Activated CD4-positive, alpha-beta memory T cell treated with anti-CD3 and anti-CD28 coated beads for 36 hours (primary cell): ENCODE data around the gene CPXM1. TPM values are rescaled to one million over a fixed set of nuclear protein-coding genes. Genes with fewer than 3 reads are reported as not detected.

Source experiments
- CTCF ChIA-PET: fragments of 350-600 bp; sonication (Branson Sonifier 250); formaldehyde crosslinking; loops from one replicate; lab custom pipeline; 2021; ENCODE audit warnings: antibody characterized with exemption, inconsistent platforms; lab: Charles Lee
- POLR2A ChIA-PET: fragments of 350-600 bp; sonication (Branson Sonifier 250); formaldehyde crosslinking; loops from one replicate; lab custom pipeline; 2021; ENCODE audit warnings: antibody characterized with exemption; lab: Charles Lee
- DNase-seq: peaks from one replicate; pipeline ENCODE4 v3.0.0-alpha.2; 2020
- H3K27ac Mint-ChIP-seq: one replicate; pipeline ENCODE4 v1.8.0; 2021; ENCODE audit warnings: mixed read lengths
- H3K27me3 Mint-ChIP-seq: one replicate; pipeline ENCODE4 v1.8.0; 2021; ENCODE audit warnings: mixed read lengths
- H3K36me3 Mint-ChIP-seq: one replicate; pipeline ENCODE4 v1.8.0; 2021; ENCODE audit warnings: mixed read lengths
- H3K4me1 Mint-ChIP-seq: one replicate; pipeline ENCODE4 v1.8.0; 2021; ENCODE audit warnings: low read depth, mixed read lengths
- H3K4me3 Mint-ChIP-seq: one replicate; pipeline ENCODE4 v1.8.0; 2021; ENCODE audit warnings: mild to moderate bottlenecking, mixed read lengths
- H3K9me3 Mint-ChIP-seq: one replicate; pipeline ENCODE4 v1.8.0; 2021; ENCODE audit warnings: mixed read lengths
- intact Hi-C: fragments of 100-400 bp; cut with micrococcal nuclease; formaldehyde crosslinking; loops from one replicate; pipeline ENCODE4 v1.15.1; 2023
- total RNA-seq, 2 experiments: library from RNA; stranded (reverse); gene quantifications; one replicate each; pipeline ENCODE4 v1.2.3, GENCODE V29; 2021

The CPXM1 gene
- total RNA-seq, 2 experiments from 2014 or later: 2.3 to 2.9 TPM

- intact Hi-C loops: no loop called here
- H3K27ac Mint-ChIP-seq: no peak overlapping the region
- no peak overlapping the region for H3K4me3 Mint-ChIP-seq
- no peaks in the 10 kb centered on the region for H3K36me3 Mint-ChIP-seq
- H3K9me3 Mint-ChIP-seq: no peaks in the 10 kb centered on the region
- POLR2A ChIA-PET: no interaction called here
- H3K27me3 Mint-ChIP-seq: peaks cover 49% of the 10 kb centered on the region
- H3K4me1 Mint-ChIP-seq: peaks cover 16% of the 10 kb centered on the region
- CTCF ChIA-PET: interaction anchor here (0.7 to 1.1 kb wide), 2 partner anchors 44 to 45 kb away, joined by 3 read pairs; no protein-coding TSS in a partner anchor
- DNase-seq: no peak
Observed at GRCh38 chr20:2798095-2798805, 2.2 kb downstream of the CPXM1 start.

- intact Hi-C loops: no loop called here
- Mint-ChIP-seq H3K27me3 (peaks cover 46% of the 10 kb centered on the region), H3K4me1 (peaks cover 16% of the 10 kb centered on the region), H3K4me3 (no peak overlapping the region), H3K27ac (no peak overlapping the region), H3K36me3 (no peaks in the 10 kb centered on the region), H3K9me3 (no peaks in the 10 kb centered on the region)
- CTCF ChIA-PET: interaction anchor here (1.1 kb wide), 1 partner anchor 43 kb away, joined by 3 read pairs; no protein-coding TSS in a partner anchor
- no peak for DNase-seq
- POLR2A ChIA-PET: no interaction called here
Observed at GRCh38 chr20:2797136-2797983, 3.1 kb downstream of the CPXM1 start.

- Mint-ChIP-seq H3K4me3 (no peak overlapping the region), H3K4me1 (peaks cover 13% of the 10 kb centered on the region), H3K36me3 (no peaks in the 10 kb centered on the region), H3K27me3 (peaks cover 50% of the 10 kb centered on the region), H3K9me3 (no peaks in the 10 kb centered on the region), H3K27ac (no peak overlapping the region)
- ChIA-PET POLR2A (no interaction called here), CTCF (no interaction called here)
- DNase-seq: no peak
- intact Hi-C loops: no loop called here
Observed at GRCh38 chr20:2796011-2796660, 4.3 kb downstream of the CPXM1 start.

- H3K9me3 Mint-ChIP-seq: no peaks in the 10 kb centered on the region
- CTCF ChIA-PET: no interaction called here
- no peak overlapping the region for H3K27ac Mint-ChIP-seq
- POLR2A ChIA-PET: no interaction called here
- no peaks in the 10 kb centered on the region for H3K36me3 Mint-ChIP-seq
- peaks cover 8% of the 10 kb centered on the region for H3K4me1 Mint-ChIP-seq
- DNase-seq: no peak
- H3K4me3 Mint-ChIP-seq: no peak overlapping the region
- H3K27me3 Mint-ChIP-seq: peaks cover 47% of the 10 kb centered on the region
- intact Hi-C loops: no loop called here
Observed at GRCh38 chr20:2795451-2795850, 5.0 kb downstream of the CPXM1 start.

GRCh38 chr20:2794866-2795447 is 5.5 kb downstream of the CPXM1 start:
- Mint-ChIP-seq H3K4me3 (no peak overlapping the region), H3K9me3 (no peaks in the 10 kb centered on the region), H3K27me3 (peaks cover 46% of the 10 kb centered on the region), H3K27ac (no peak overlapping the region), H3K4me1 (peaks cover 5% of the 10 kb centered on the region), H3K36me3 (no peaks in the 10 kb centered on the region)
- CTCF ChIA-PET: no interaction called here
- POLR2A ChIA-PET: no interaction called here
- intact Hi-C loops: no loop called here
- no peak for DNase-seq

GRCh38 chr20:2794202-2794748 is 6.2 kb downstream of the CPXM1 start:
- ChIA-PET CTCF (interaction anchor here (1.0 kb wide), 1 partner anchor 42 kb away, joined by 3 read pairs; no protein-coding TSS in a partner anchor), POLR2A (interaction anchor here (0.6 kb wide), 1 partner anchor 190 kb away, joined by 3 read pairs; no protein-coding TSS in a partner anchor)
- no peak overlapping the region for H3K4me3 Mint-ChIP-seq

GRCh38 chr20:2793471-2793870 is 7.0 kb downstream of the CPXM1 start:
- ChIA-PET CTCF (interaction anchor here (1.0 kb wide), 1 partner anchor 41 kb away, joined by 3 read pairs; no protein-coding TSS in a partner anchor), POLR2A (interaction anchor here (0.6 kb wide), 1 partner anchor 1643 kb away, joined by 3 read pairs; no protein-coding TSS in a partner anchor)
- no peak for DNase-seq
- intact Hi-C loops: no loop called here
- no peaks in the 10 kb centered on the region for H3K9me3 Mint-ChIP-seq
- H3K36me3 Mint-ChIP-seq: no peaks in the 10 kb centered on the region
- H3K27ac Mint-ChIP-seq: no peak overlapping the region
- H3K4me3 Mint-ChIP-seq: no peak overlapping the region
- H3K27me3 Mint-ChIP-seq: peaks cover 38% of the 10 kb centered on the region
- H3K4me1 Mint-ChIP-seq: no peaks in the 10 kb centered on the region

More at GRCh38 chr20:2794202-2794748, 6.2 kb downstream of the CPXM1 start:
- Mint-ChIP-seq H3K4me1 (no peaks in the 10 kb centered on the region), H3K27me3 (peaks cover 42% of the 10 kb centered on the region), H3K9me3 (no peaks in the 10 kb centered on the region), H3K27ac (no peak overlapping the region), H3K36me3 (no peaks in the 10 kb centered on the region)
- intact Hi-C loops: no loop called here
- DNase-seq: no peak

- Mint-ChIP-seq H3K36me3 (no peaks in the 10 kb centered on the region), H3K27me3 (peaks cover 21% of the 10 kb centered on the region), H3K9me3 (peaks cover 3% of the 10 kb centered on the region), H3K4me1 (peaks cover 6% of the 10 kb centered on the region), H3K4me3 (no peak overlapping the region), H3K27ac (no peak overlapping the region)
- POLR2A ChIA-PET: no interaction called here
- DNase-seq: no peak
- CTCF ChIA-PET: no interaction called here
- intact Hi-C loops: no loop called here
Observed at GRCh38 chr20:2783908-2784566, 16.4 kb downstream of the CPXM1 start.

GRCh38 chr20:2780948-2781347 is 19.5 kb downstream of the CPXM1 start:
- Mint-ChIP-seq H3K4me1 (peaks cover 11% of the 10 kb centered on the region), H3K9me3 (no peaks in the 10 kb centered on the region), H3K27me3 (peaks cover 21% of the 10 kb centered on the region), H3K4me3 (no peak overlapping the region), H3K27ac (no peak overlapping the region), H3K36me3 (no peaks in the 10 kb centered on the region)
- no peak for DNase-seq
- ChIA-PET POLR2A (no interaction called here), CTCF (interaction anchor here (1.3 to 2.3 kb wide), 2 partner anchors 10 to 28 kb away, joined by 3 to 5 read pairs; no protein-coding TSS in a partner anchor)
- intact Hi-C loops: no loop called here

GRCh38 chr20:2778602-2779321 is 21.7 kb downstream of the CPXM1 start:
- Mint-ChIP-seq H3K27ac (no peak overlapping the region), H3K4me1 (peaks cover 8% of the 10 kb centered on the region), H3K9me3 (no peaks in the 10 kb centered on the region), H3K4me3 (no peak overlapping the region), H3K27me3 (peaks cover 21% of the 10 kb centered on the region), H3K36me3 (no peaks in the 10 kb centered on the region)
- CTCF ChIA-PET: interaction anchor here (1.2 to 2.3 kb wide), 2 partner anchors 26 to 222 kb away, joined by 3 to 5 read pairs; no protein-coding TSS in a partner anchor
- intact Hi-C loops: no loop called here
- no peak for DNase-seq
- POLR2A ChIA-PET: no interaction called here
